DMS53 treated with DMSO at 0.1 percent for 48 hours (cell line): ENCODE data around the gene SLC20A1.
A peak's percentile ranks its signal among the peaks of the same experiment; 100 is the strongest.

ENCODE experiments used
- DNase-seq: peaks from one replicate; lab custom pipeline; 2025; ENCODE audit not compliant: unreplicated experiment; lab: John Stamatoyannopoulos, UW

The SLC20A1 gene

DNA sequence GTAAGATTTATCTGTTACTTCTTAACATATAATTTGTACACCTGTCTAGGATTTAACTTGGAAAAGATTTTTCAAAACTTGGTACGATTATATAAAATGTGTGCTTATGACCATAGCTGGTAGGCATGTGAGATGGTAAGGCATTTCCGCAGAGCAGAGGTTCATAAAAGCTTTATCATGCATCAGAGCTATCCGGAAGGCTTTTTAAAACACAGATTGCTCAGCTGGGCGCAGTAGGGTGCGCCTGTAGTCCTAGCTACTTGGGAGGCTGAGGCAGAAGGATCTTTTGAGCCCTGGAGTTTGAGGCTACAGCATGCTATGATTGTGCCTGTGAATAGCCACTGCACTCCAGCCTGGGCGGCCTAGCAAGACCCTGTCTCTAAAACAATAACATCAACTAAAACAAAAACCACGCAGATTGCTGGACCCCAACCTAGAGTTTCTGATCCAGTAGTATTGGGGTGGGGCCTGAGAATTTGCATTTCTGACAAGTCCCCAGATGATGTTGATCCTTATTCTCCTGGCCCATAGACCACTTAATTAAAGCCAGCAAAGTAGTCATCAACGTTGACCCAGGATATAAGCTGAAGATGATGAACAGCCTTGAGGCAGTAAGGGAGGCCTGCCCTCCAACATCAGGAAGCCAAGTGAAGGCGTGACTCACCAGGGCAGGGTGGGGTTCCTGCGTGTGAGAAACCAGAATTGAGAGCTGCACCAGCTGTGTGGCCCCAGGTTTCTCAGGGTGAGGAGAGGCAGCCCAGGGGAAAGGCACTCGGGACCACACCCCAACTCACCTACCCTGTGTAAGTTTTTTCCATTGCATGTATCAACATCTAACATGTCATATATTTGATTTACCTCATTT, 21.6 kb upstream of the SLC20A1 start:
- DNase-seq = no peak

DNA sequence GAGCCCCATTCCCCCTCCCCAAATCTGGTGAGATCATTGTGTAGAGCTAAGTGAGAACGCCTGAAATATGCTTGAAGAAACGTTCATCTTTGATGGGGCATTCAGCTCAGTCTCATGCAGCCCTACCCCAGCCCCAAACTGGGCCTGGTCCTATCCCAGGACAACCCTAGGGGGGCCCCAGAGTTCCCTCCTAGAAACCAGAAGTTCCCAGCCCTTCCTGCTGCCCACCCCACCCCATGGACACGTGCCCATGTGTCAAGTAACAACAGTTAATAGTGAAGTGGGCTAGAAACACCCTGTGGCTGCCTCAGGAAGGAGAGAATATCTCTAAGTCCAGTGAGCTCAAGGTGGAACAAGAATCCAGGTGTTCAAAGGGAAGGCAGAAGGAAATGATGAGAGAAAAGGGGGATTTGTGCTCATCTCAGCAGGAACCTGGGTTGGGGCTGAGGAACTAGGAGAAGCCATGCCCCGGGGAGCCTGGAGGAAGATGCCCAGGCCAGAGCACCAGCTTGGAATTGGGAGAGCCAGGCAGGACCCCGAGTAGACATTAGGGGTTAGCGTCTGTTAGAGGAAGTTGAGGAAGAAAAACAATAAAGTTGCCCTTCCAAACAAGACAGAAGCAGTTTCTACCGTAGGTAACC, 20.1 kb upstream of the SLC20A1 start:
- DNase-seq = no peak

DNA sequence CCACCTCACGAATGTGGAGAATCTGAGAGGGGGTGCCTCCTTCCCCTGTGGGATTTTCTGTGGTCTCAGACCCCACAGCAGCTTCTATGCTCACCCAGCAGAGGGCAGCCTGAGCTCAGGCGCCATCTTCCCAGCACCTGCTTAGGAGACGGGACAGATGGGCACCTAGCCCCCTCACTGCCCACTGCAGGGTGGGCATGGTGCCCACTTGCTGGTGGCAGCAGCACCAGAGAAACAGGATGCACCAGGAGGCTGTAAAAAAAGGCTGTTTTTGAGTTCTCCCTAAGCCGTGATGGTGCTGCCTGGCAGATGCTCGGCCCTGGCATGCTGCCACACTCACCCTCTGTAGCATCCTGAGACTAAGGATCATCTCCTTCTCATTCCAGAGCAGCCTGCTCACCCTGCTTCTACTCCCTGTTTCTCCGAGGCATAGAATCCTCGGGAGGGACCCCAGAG, 19.1 kb upstream of the SLC20A1 start:
- peak; percentile 79 for DNase-seq

DNA sequence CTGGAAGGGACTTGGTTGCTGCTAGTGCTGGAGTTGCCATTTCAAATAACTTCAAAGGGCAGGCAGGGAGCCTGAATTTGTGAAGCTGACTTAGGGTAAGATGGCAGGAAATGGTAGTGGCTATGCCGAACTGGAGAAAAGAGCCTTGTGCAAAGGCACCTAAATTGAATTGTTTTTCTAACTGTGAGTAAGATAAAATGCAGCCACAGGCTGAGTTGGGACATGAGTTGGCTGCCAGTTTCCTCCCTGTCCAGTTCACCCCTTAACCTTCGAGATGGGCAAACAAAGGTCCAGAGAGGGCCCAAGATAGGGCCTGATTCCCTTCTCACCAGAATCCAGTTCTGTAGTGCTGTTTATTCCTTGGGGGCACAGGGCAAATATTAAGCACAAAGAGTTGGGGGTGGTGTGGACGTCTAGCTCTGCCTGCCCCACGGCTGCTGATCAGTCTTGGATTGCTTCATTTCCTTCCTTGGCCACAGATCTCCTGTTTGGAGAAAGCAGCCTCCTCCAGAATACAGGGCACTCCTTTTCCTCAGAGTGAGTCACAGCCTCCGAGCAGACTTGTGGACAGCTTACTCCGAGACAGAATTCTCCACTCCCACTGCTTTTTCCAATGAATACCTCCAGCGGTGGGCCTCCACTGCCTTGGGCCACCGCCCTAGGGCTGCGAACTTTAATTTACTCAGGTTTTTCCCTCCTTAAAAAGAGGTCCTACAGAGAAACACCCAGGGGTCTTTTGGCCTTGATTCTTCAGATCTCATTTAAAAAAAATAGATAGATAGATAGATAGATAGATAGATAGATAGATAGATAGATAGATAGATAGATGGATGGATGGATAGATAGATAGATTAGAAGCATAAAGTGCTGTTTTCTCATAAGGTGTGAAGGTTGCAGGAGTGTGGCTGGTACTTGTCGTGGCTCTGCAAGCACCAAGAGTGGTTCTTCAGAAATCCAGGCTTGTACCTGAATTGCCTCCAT, 18.4 kb upstream of the SLC20A1 start:
- DNase-seq = no peak

DNA sequence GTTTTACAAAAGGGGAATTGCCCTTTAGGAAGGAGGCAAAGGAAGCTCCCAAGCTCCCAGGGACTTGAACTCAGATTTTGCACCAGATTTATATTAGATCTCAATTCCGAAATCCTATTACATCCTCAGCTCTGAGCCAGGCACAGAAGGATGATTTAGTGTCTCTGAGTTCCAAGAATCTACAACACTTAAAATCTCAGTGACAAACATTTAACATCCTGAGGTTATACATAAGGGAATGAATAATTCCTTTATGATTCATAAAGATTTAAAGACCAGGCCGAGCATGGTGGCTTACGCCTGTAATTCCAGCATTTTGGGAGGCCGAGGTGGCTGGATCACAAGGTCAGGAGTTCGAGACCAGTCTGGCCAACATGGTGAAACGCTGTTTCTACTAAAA, 16.5 kb upstream of the SLC20A1 start:
- no peak for DNase-seq

DNA sequence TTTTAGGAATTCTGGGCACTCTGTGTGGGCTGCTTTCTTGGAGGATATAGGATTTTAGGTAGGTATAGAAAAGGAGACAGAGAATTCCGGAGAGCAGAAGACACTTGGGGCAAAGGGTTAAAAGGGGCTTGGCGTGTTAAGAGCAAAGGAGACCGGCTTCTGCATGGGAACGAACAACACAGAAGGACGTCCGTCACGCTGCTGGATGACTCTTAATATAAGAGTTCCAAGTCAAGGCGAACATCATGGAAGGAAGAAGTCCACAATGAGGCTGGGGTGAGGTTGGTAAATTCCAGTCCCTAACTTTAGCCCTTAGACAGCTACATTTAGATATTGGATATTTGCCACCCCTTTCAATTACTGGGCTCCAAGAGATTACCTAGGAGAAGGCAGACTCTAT, 15.9 kb upstream of the SLC20A1 start:
- no peak for DNase-seq

DNA sequence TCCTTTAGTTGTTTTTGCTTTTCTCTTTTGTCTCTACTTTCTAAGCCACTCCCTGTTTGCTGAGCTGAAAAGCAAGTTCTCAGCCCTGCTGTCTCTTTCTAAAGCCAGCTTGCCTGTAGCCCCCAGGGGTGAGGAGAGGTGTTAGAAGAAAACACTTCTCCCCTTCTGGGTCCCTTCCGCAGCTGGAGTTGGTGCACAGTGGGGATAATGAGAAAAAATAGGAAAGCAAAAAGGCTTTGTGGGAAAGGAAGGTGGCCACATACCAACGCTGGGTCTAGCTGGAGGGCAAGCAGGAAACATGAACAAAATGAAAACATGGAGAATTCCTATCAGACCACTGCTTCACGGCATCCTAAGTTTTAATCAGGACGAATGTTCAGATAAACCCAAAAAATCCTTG, 15.5 kb upstream of the SLC20A1 start:
- DNase-seq = no peak

DNA sequence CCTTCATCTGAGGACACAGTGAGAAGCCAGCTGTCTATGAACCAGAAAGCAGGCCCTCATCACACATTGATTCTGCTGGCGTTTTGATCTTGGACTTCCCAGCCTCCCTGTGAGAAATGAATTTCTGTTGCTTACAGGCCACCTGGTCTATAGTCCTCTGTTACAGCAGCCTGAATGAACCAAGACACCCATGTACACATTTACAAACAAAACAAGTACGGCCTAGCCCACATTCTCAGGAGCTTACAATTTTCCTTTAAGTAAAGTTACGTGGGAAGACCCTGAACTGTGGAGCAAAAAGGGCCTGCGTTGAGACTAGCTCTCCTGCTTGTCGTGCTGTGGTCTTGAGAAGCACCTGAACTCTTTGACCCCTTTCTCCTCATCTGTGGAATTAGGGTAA, 12.0 kb upstream of the SLC20A1 start:
- DNase-seq = no peak

DNA sequence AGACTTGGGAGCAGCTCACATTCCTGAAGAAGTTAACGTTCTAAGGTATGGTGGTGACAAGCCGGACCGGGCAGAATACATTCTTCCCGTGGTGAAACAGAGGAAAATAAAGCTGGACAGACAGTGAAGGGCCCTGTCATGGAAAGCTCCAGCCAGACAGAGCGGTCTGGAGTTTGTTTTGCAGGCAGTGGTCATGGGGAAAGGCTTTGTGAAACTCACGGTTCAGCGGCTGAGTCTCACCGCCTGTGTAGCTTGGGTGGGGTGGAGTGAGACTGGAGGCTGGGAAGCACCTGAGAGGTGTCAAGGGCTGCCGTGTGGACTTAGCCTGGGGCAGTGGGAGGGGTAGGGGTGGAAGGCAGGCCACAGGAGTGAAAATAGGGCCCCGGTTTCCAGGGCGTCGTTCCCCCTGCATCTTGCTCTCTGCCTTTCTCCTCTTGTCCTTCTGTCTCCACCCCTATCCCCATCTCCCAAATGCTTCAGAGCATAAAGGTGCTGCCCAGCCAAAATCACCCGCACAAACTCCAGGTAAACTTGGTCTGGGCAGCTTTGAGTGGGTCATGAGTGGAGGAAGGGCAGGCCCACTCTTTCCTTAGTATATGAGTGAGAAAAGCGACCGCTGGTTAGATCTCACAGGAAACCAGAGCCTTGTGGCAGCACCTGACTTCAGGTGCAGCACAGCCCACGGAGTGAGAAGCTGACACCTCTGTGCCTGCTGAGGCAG, 11.4 kb upstream of the SLC20A1 start:
- DNase-seq = no peak

DNA sequence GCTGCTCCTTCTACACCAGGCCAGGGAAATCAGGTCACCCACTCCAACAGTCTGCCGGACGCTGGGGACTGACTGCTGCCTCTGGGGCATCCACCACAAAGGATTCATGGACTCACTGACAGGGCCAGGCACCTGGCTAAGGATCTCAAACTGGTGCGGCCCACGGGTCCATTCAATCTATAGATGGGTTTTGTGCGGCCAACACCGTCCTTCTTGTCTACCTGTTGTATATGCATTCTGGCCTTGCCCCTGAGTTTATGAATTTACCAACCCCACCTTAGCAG, 10.9 kb upstream of the SLC20A1 start:
- DNase-seq = no peak

DNA sequence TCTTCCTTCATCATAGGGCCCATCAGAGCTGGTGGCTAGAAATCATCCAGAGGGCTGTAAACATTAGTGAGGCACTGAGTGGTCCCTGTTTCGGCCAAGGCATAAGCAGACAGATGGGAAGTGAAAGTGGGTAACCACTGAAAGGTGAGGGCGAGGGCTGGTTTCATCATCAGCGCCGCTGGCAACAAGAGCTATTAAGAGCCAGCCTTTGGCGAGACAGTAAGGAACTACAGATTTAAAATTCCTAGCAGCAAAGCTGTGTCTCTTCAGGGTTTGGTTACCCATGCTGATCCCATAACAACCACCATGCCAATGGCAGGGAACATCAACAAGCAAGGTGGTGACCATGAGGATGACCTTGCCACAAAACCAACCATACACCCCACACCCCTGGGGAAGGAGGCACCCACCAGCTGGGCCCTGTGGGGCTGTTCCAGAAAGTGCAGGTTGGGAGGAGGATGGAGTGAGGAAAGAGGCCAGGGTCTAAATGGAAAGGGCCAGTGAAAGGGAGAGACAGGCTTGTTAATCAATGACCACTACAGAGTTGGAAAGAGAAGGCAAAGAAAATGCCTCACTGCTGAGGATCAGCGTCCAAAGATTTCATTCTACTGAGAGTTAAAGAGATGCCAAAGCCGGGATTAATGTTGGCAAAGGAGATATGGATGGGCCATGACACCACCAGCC, 9.0 kb upstream of the SLC20A1 start:
- no peak for DNase-seq

DNA sequence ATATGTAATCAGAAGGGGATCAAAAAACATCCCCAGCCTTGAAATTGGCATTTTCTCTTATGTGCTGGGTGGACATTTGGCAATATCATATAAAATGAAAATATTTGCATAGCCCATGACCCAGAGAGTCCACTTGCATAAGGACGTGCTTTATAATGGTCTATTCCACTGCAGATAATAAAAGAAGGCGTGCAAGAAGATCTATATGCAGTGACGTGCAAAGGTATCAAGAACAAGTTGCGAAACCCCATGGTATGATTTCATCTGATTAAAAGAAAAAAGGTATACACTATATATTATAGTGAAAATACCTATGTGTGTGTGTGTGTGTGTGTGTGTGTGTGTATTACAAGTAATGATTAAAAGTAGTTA, 8.5 kb upstream of the SLC20A1 start:
- DNase-seq = no peak

DNA sequence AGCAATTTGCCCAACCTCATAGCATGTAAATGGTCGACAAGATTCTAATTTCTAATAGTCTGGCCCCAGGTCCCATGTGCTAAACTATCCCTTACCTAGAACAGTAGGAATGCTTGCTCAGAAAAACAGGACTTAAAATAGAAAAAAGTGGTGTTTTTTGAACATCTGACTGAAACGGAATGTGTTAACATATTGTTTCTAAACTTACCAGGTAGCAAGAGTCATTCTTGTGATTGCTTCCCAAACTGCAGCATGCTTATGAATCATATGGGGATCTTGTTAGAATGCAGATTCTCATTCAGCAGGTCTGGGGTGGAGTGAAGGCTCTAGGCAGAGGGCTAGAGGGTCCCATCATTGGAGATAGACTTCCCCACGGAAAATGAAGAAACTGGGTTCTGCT, 5.8 kb upstream of the SLC20A1 start:
- DNase-seq = no peak

DNA sequence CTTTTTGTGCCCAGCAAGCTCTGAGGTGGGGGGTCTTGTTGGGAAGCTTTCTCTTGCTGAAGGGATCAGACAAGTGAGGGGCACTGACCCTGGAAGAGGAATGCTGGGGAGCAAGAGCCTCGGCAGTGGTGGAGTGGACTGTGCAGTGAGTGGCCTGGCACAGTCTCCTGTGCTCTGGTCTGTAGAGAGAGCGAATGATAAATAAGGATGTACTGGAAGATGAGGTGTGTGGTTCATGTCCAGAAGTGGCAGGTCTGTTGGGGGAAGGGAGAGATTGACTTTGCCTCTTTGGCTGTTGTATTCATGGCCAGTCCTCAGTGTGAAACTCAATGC, 5.3 kb upstream of the SLC20A1 start:
- no peak for DNase-seq

DNA sequence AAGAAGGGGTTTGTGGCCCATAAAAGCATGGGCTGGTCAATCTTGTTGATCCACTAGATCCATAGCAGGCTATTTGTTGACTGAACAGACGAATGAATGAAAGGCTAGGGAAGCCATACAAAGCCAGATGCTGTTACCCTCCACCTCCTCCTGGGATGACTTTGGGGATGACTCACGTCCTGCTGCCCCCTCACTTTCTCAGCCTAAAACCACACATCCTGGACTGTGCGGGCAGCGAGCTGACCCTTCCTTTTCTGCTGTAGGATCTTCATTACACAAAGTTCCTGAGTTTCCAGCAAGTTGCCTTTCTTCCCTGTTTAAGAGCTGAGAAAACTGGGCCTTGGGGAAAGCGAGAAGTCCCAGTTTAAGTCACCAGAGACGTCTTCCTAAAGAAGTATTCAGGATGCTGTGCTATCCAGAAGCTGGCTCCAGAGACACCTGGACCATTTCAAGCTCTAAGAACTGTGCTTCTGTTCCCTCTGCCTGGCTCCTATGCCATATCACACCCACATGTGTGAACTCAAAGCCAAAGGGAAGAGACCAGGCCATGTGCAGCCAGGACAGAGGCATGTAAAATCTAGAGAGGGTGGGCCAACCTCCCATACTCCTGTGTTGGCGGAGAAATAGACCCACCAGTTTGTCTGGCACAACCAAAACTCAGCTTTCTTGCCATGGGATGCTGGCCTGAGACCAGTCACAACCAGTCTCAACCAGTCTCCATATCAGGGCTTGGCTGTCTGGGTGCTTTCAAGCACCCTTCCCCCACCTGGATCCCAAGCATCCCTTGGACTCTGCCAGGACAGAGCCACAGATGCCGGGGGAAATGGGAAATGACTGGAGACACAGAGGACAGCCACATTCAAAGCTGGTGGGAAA, 4.7 kb upstream of the SLC20A1 start:
- no peak for DNase-seq

DNA sequence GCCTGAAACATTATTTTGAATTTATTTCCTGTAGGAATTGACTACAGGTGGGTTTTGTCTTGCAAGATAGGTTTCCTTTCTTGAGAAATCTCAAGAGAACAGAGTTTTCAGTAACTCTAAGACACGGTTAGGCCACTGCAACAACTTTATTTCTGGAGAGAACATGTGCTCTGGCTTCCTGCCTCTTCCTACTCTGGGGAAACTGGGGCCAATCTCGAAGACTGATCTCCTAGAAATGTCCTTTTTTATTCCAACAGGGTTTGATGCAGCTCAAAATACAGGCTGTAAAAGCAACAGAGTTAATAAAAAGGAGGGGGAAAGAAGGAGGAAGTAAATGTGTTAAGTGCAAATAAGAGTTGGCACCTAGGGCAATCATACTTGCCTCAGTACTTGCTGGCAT, 4.0 kb upstream of the SLC20A1 start:
- DNase-seq = no peak

DNA sequence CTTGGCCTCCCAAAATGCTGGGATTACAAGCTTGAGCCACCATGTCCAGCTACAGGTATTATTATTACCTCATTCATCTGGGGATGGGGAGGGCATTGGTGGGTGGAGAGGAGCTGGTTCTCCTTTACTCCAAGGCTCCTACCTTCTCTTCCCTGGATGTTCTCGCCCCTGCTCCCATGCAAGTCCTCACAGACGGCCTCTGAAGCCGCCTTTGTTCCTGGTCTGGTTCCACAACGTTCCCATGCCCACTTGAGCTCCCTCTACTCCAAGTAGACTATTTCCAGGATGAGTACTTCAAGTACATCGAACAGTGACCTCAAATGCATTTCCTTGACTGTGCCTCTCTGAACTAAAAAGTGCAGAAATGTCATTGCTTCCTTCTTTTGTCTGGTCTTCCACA, 3.2 kb upstream of the SLC20A1 start:
- DNase-seq = no peak

DNA sequence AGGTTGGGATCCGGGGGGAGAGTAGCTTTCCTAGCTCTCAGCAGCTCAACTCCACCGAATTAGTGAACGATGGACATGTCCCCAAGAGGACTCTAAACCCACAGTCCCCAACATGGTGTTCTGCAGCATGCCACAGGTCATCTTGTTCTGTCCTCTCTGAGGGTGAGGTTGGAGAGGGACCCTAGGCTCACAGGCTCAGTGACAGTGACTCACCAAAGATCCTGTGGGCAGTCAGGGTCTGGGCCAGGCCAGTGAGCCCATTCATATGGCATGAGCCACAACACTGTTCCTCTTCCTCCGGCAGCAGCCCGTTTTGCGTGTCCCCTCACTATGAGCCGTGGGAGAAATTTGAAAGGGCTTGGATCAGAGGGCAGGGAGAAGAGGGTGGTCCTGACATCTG, 2.8 kb upstream of the SLC20A1 start:
- DNase-seq = no peak

DNA sequence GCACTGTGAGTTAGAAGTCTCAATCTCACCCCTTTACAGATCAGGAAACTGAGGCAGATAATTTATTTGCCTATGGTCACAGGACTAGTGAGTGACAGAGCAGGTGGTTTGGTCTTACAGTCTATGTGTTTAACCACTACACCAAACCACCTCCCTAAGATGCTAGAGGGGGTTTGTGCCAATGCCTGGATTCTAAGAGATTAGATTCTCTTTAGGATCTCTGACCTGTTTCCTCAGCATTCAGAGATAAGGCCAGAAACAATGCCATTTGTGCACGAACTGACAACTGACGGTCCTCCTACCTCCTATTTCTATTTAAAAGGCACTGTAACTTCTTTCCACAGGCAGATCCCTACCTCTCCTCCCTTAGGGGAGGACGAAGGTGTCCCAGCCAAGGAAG, 2.3 kb upstream of the SLC20A1 start:
- no peak for DNase-seq
